Skeletal muscle tissue (tissue), 4 donors: ENCODE data around the gene PLIN3. TPM values are rescaled to one million over a fixed set of nuclear protein-coding genes. Genes with fewer than 3 reads are reported as not detected.
"Not testable (repeated sequence)": the region's sequence is repeated elsewhere in the genome, so short reads cannot be mapped to it uniquely, and the experiment has no call there.

Experiments
- H3K27ac ChIP-seq: one replicate; pipeline ENCODE4 v1.7.0; 2013; ENCODE audit warnings: mild to moderate bottlenecking, low read depth, low read length, inconsistent platforms
- H3K27me3 ChIP-seq, 3 donors: one replicate each; pipeline ENCODE4 v1.7.0; 2013; ENCODE audit warnings: low read length in 3 of 3; ENCODE audit not compliant: control insufficient read depth in 3 of 3, insufficient read depth in 3 of 3
- H3K36me3 ChIP-seq, 3 donors: one replicate each; pipeline ENCODE4 v1.7.0; 2013; ENCODE audit warnings: low read length in 3 of 3; ENCODE audit not compliant: control insufficient read depth in 3 of 3, insufficient read depth in 3 of 3
- H3K4me1 ChIP-seq, 3 donors: one replicate each; pipeline ENCODE4 v1.7.0; 2013; ENCODE audit warnings: low read length in 3 of 3, mild to moderate bottlenecking in 3 of 3; ENCODE audit not compliant: control insufficient read depth in 3 of 3, insufficient read depth in 3 of 3
- H3K4me3 ChIP-seq, 3 donors: one replicate each; pipeline ENCODE4 v1.7.0; 2013; ENCODE audit warnings: low read length in 3 of 3
- H3K9ac ChIP-seq, 3 donors: one replicate each; pipeline ENCODE4 v1.7.0; 2013; ENCODE audit warnings: low read length in 3 of 3, mild to moderate bottlenecking in 3 of 3, moderate library complexity in 2 of 3, low read depth in 1 of 3
- H3K9me3 ChIP-seq, 3 donors: one replicate each; pipeline ENCODE4 v1.7.0; 2013; ENCODE audit warnings: low read length in 3 of 3; ENCODE audit not compliant: control insufficient read depth in 3 of 3
- total RNA-seq: library from RNA; depleted of rRNA; stranded (reverse); fragments of >200 nt; gene quantifications from one replicate; pipeline ENCODE4 v1.2.3, GENCODE V29; 2014
- donor health status: Osteomylitis.

The PLIN3 gene
- total RNA-seq, 1 donor from 2014 or later = 55.3 TPM

GRCh38 chr19:4830768-4831265 lies 36.6 kb downstream of the PLIN3 start:
- Histone ChIP-seq H3K9ac (peak overlapping the region; percentile 89 to 92 (median 92)), H3K27ac (peak overlapping the region; percentile 87), H3K4me3 (peak overlapping the region; percentile 90 to 92 (median 91)), H3K27me3 (no peaks in the 10 kb centered on the region), H3K4me1 (peaks cover 11 to 13% (median 12%) of the 10 kb centered on the region in 3 donors), H3K9me3 (no peaks in the 10 kb centered on the region), H3K36me3 (no peaks in the 10 kb centered on the region)

- peak overlapping the region; percentile 89 to 92 (median 92) for H3K9ac ChIP-seq
- H3K4me3 ChIP-seq = peak overlapping the region; percentile 90 to 92 (median 91)
- H3K9me3 ChIP-seq = no peaks in the 10 kb centered on the region
- H3K27ac ChIP-seq = peak overlapping the region; percentile 87
- H3K27me3 ChIP-seq = no peaks in the 10 kb centered on the region
- peaks cover 11 to 13% (median 12%) of the 10 kb centered on the region in 3 donors for H3K4me1 ChIP-seq
- no peaks in the 10 kb centered on the region for H3K36me3 ChIP-seq
These were observed 37.1 kb downstream of the PLIN3 start for GRCh38 chr19:4830332-4830731.

DNA sequence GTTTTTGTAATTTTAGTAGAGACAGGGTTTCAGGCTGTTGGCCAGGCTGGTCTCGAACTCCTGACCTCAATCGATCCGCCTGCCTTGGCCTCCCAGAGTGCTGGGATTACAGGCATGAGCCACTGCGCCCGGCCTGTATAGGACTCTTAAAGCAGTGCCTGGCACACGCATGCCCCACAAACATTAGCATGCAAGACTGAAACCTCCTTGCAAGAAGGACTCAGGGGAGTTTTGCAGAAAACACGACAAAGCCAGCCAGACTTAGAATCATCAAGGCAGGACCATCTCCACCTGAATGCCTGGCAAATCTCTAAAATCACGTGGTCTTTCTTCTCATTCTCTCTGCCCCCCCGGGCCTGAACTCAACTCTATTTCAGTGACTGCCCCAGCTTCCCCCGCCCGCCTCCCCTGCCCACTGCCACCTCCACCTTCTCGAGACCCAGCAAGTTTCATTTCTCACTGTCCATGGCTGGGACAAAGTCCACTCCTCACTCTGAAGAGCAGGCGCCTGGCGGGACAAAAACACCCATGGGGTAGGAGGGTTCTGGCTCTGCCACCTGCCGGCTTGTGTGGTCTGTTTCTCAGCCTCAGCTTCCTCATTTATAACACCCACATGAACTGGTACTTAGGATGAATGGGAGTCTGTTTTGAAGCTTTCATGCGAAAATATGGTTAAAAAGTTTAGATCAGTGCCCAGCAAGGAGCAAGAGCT lies 38.3 kb downstream of the PLIN3 start:
- H3K4me3 ChIP-seq = no peak overlapping the region
- H3K9ac ChIP-seq = no peak overlapping the region
- no peaks in the 10 kb centered on the region for H3K36me3 ChIP-seq
- H3K27ac ChIP-seq = no peak overlapping the region
- peaks cover 11 to 13% (median 12%) of the 10 kb centered on the region in 3 donors for H3K4me1 ChIP-seq
- H3K9me3 ChIP-seq = no peaks in the 10 kb centered on the region
- no peaks in the 10 kb centered on the region for H3K27me3 ChIP-seq

DNA sequence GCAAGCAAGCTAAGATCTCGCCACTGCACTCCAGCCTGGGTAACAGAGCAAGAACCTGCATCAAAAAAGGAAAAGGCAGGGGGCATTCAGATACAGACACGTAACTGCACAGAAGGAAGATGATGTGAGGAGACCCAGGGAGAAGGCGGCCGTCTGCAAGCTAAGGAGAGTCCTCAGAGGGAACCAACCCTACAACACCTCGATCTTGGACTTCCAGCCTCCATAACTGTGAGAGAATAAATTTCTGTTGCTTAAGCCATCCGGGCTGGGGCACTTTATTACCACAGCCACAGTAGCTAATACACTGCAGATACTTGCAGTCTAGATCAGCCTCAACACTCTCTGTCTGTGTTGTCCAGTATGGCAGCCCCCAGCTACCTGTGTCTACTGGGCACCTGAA lies 43.9 kb downstream of the PLIN3 start:
- no peaks in the 10 kb centered on the region for H3K9me3 ChIP-seq
- no peak overlapping the region for H3K4me3 ChIP-seq
- no peak overlapping the region for H3K9ac ChIP-seq
- no peaks in the 10 kb centered on the region for H3K4me1 ChIP-seq
- H3K27me3 ChIP-seq = no peaks in the 10 kb centered on the region
- no peak overlapping the region for H3K27ac ChIP-seq
- H3K36me3 ChIP-seq = peaks cover 0 to 3% (median 2%) of the 10 kb centered on the region in 3 donors

DNA sequence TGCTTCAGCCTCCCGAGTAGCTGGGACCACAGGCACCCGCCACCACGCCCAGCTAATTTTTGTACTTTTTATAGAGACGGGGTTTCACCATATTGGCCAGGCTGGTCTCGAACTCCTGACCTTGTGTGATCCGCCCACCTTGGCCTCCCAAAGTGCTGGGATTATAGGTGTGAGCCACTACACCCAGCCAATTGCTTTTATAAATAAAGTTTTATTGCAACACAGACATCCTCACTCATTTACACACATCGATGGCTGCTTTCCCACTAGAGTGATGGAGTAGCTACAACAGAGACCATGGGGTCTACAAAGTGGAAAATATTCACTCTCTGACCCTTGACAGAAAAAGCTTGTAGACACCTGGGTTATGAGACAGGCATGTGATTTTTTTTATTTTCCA lies 45.1 kb downstream of the PLIN3 start:
- peaks cover 5 to 12% (median 7%) of the 10 kb centered on the region in 3 donors for H3K36me3 ChIP-seq
- H3K4me1 ChIP-seq = not testable (repeated sequence)

DNA sequence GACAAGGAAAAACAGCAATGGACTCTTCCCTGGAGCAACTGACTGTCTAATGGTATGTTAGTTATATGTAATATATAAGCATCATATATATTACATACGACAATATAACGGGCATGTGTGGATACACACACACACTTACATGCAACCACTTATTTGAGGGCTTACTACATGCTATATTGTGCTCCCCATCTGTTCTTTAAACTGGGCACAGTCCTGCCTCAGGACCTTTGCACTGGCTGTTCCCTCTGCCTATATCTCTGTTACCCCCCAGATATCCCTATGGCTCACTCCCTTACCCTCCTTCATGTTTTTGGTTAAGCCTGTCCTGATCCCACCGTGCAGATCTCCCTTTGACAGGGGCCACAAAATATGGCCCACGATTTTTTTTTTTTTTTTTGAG lies 46.2 kb downstream of the PLIN3 start:
- Histone ChIP-seq H3K4me1 (peaks cover 7 to 14% (median 13%) of the 10 kb centered on the region in 3 donors), H3K36me3 (peaks cover 6 to 18% (median 8%) of the 10 kb centered on the region in 3 donors), H3K9ac (no peak overlapping the region)

More for the DNA sequence above, 45.1 kb downstream of the PLIN3 start:
- not testable (repeated sequence) for H3K27ac ChIP-seq, H3K9me3 ChIP-seq, H3K9ac ChIP-seq, H3K4me3 ChIP-seq, H3K27me3 ChIP-seq

GRCh38 chr19:4817467-4818277 lies 49.8 kb downstream of the PLIN3 start:
- H3K9me3 ChIP-seq = no peaks in the 10 kb centered on the region
- H3K27ac ChIP-seq = no peak overlapping the region
- H3K4me3 ChIP-seq = no peak overlapping the region
- peak overlapping the region in 1 of 3 donors; percentile 60 for H3K9ac ChIP-seq
- peaks cover 8 to 18% (median 8%) of the 10 kb centered on the region in 3 donors for H3K36me3 ChIP-seq
- no peaks in the 10 kb centered on the region for H3K27me3 ChIP-seq
- H3K4me1 ChIP-seq = peaks cover 18 to 28% (median 26%) of the 10 kb centered on the region in 3 donors

More for the DNA sequence above, 46.2 kb downstream of the PLIN3 start:
- no peak overlapping the region for H3K27ac ChIP-seq
- H3K27me3 ChIP-seq = no peaks in the 10 kb centered on the region
- H3K9me3 ChIP-seq = no peaks in the 10 kb centered on the region
- no peak overlapping the region for H3K4me3 ChIP-seq

- Histone ChIP-seq H3K27me3 (no peaks in the 10 kb centered on the region), H3K4me1 (peaks cover 18 to 30% (median 26%) of the 10 kb centered on the region in 3 donors), H3K27ac (peak overlapping the region; percentile 60), H3K9me3 (no peaks in the 10 kb centered on the region), H3K4me3 (no peak overlapping the region), H3K36me3 (peaks cover 8 to 18% (median 8%) of the 10 kb centered on the region in 3 donors), H3K9ac (peak overlapping the region in 1 of 3 donors; percentile 60)
These were observed 50.6 kb downstream of the PLIN3 start for GRCh38 chr19:4816950-4817278.

DNA sequence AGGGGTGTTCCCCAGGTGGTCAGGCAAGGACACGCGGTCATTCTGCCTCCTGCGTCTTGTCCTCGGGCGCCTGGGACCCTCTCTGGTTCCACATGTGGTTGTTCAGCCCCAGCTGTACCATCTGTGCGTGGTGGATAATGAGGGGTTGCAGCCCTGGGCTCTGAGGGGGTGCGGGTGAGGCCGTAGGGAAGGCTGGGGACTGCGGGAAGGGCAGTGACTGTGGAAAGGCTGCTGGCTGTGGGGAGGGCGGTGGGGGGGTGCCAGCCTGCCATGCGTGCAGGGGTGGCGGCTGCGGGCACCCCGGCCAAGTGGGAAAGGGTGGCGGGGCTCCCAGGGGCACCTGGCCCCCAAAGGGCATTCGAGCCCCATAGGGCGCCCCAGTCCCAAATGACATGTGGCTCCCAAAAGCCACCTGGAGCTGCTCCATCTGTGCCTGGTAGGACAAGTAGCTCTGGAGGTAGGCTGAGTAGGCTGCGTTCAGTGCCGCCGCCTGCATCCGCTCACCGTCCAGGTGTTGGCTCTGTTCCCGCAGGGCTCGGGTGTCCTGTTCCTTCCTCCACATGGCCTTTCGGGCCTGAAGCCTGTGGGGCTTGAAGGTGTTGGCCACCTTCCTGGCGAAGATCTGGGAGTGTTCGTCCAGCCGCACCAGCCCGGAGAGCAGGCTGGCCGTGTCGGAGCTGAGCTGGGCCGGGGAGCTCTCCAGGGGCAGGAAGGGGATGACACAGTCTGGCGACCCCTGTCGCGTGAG lies 51.1 kb downstream of the PLIN3 start:
- H3K36me3 ChIP-seq = peaks cover 8 to 18% (median 8%) of the 10 kb centered on the region in 3 donors
- H3K4me1 ChIP-seq = peaks cover 18 to 30% (median 26%) of the 10 kb centered on the region in 3 donors
- H3K9me3 ChIP-seq = no peaks in the 10 kb centered on the region
- H3K4me3 ChIP-seq = peak overlapping the region; percentile 45 to 70 (median 61)
- peak overlapping the region; percentile 60 for H3K27ac ChIP-seq
- no peaks in the 10 kb centered on the region for H3K27me3 ChIP-seq
- peak overlapping the region; percentile 51 to 69 (median 59) for H3K9ac ChIP-seq
